ENCODE data around the gene BRSK2. TPM values are rescaled to one million over a fixed set of nuclear protein-coding genes. Genes with fewer than 3 reads are reported as not detected.
"Not testable (repeated sequence)": the region's sequence is repeated elsewhere in the genome, so short reads cannot be mapped to it uniquely, and the experiment has no call there.

Gene BRSK2
- total RNA-seq, 4 donors from 2014 or later: 0.24 to 0.81 TPM; not detected in 2

DNA sequence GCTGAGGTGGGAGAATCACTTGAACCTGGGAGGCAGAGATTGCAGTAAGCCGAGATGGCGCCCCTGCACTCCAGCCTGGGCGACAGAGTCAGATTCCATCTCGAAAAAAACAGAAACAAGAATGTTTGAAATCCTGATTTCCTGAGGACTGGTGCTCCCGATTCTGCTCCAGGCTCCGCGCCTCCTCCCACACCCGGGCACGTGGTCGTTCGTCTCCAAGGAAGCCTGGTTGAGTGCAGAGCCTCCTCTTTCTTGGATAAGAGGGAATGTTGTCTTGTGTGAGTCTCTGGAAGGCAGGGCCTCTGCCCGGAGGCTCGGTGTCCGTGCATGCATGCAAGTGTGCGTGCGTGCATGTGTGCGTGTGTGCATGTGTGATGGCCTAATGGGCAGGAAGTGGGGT, 30.1 kb downstream of the BRSK2 start:
- H3K27me3 ChIP-seq: no peaks in the 10 kb centered on the region
- intact Hi-C loops (cut with DNase I; ENCODE audit: low total_unique reads) (no loop called here), in situ Hi-C loops (cut with MboI; ENCODE audit: low sequenced_read_pairs in 4 of 4) (no loop called here)
- H3K27ac ChIP-seq: no peak overlapping the region
- DNase-seq (no peak), ATAC-seq (no peak)
- peaks cover 0 to 23% (median 12%) of the 10 kb centered on the region in 3 donors for H3K9me3 ChIP-seq
- no peaks in the 10 kb centered on the region for H3K36me3 ChIP-seq
- H3K4me3 ChIP-seq: no peak overlapping the region
- no peaks in the 10 kb centered on the region for H3K4me1 ChIP-seq
- no peak for TF ChIP-seq POLR2A (IDR thresholded peaks at IDR 0.05)
- TF ChIP-seq, protein P1, sequence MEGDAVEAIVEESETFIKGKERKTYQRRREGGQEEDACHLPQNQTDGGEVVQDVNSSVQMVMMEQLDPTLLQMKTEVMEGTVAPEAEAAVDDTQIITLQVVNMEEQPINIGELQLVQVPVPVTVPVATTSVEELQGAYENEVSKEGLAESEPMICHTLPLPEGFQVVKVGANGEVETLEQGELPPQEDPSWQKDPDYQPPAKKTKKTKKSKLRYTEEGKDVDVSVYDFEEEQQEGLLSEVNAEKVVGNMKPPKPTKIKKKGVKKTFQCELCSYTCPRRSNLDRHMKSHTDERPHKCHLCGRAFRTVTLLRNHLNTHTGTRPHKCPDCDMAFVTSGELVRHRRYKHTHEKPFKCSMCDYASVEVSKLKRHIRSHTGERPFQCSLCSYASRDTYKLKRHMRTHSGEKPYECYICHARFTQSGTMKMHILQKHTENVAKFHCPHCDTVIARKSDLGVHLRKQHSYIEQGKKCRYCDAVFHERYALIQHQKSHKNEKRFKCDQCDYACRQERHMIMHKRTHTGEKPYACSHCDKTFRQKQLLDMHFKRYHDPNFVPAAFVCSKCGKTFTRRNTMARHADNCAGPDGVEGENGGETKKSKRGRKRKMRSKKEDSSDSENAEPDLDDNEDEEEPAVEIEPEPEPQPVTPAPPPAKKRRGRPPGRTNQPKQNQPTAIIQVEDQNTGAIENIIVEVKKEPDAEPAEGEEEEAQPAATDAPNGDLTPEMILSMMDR (IDR thresholded peaks at IDR 0.05 in 4 of 5, conservative IDR thresholded peaks at IDR 0.05 in 1 of 5): no peak

DNA sequence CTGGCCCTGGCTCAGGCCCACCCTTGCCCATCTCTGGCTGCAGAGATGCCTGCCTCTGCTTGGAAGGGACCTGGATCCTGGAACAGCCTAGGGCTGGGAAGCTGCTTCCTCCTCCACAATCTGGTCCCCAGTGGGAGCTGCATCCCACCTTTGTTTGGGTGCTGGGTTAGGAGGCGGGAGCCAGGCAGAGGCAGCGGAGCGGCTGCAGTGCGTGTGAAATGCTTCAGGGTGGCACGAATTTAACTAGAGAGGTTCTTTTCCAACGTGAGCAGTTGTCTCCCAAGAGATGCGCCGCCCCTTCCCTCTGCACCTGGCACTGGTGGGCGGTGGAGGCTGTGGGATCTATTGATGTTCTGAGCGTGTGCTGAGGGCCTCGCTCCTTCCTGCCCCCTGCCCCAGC, 31.6 kb downstream of the BRSK2 start:
- H3K27me3 ChIP-seq: no peaks in the 10 kb centered on the region
- in situ Hi-C loops (cut with MboI; ENCODE audit: low sequenced_read_pairs in 4 of 4) (no loop called here), intact Hi-C loops (cut with DNase I; ENCODE audit: low total_unique reads) (no loop called here)
- TF ChIP-seq POLR2A (IDR thresholded peaks at IDR 0.05): no peak
- TF ChIP-seq, protein P1 (IDR thresholded peaks at IDR 0.05 in 4 of 5, conservative IDR thresholded peaks at IDR 0.05 in 1 of 5): no peak
- H3K9me3 ChIP-seq: peaks cover 0 to 23% (median 12%) of the 10 kb centered on the region in 3 donors
- DNase-seq (no peak), ATAC-seq (no peak)
- H3K27ac ChIP-seq: no peak overlapping the region
- H3K36me3 ChIP-seq: no peaks in the 10 kb centered on the region
- H3K4me3 ChIP-seq: no peak overlapping the region
- no peaks in the 10 kb centered on the region for H3K4me1 ChIP-seq

DNA sequence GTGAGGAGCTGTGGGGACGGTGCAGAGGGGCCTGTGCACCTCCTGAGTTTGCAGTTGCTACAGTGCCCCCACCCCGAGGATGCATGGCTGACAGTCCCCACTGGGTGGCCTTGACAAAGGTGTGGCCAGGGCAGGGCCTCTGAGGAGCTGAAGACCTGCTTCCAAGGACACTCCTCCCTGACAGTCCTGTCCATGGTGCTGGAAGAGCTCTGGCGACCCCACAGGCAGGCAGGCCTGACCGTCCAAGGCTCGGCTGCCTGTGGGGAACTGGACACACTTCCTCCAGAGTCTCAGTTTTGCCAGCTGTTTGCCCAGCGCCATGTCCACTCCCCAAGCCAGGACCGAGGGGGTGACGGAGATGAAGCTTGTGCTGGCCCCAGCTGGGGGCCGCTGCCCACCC, 32.7 kb downstream of the BRSK2 start:
- ATAC-seq (no peak), DNase-seq (no peak)
- no peak overlapping the region for H3K27ac ChIP-seq
- no peaks in the 10 kb centered on the region for H3K36me3 ChIP-seq
- intact Hi-C loops (cut with DNase I; ENCODE audit: low total_unique reads) (no loop called here), in situ Hi-C loops (cut with MboI; ENCODE audit: low sequenced_read_pairs in 4 of 4) (no loop called here)
- no peak for TF ChIP-seq POLR2A (IDR thresholded peaks at IDR 0.05)
- TF ChIP-seq, protein P1 (IDR thresholded peaks at IDR 0.05 in 4 of 5, conservative IDR thresholded peaks at IDR 0.05 in 1 of 5): no peak
- no peak overlapping the region for H3K4me3 ChIP-seq
- no peaks in the 10 kb centered on the region for H3K27me3 ChIP-seq
- H3K9me3 ChIP-seq: peaks cover 0 to 15% (median 8%) of the 10 kb centered on the region in 3 donors
- no peaks in the 10 kb centered on the region for H3K4me1 ChIP-seq

DNA sequence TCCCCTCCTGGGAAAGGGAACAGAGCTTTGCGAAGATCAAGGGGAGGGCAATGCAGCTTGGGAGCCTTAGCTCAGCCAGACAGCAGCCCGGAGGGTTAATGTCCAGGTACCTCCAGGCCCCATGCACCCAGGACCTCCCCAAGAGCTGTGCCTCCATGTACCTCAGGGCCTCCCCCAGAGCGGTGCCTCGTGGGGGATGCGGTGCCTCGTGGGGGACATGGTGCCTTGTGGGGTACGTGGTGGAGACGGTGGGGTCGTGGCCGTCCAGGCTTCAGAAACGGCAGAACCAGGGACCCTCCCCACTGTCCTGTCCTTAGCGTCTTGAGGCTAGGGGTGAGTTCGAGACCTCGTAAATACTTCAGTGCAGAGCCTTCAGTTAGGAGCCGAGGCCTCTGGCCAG, 33.2 kb downstream of the BRSK2 start:
- intact Hi-C loops (cut with DNase I; ENCODE audit: low total_unique reads): no loop called here
- in situ Hi-C loops (cut with MboI; ENCODE audit: low sequenced_read_pairs in 4 of 4): no loop called here

DNA sequence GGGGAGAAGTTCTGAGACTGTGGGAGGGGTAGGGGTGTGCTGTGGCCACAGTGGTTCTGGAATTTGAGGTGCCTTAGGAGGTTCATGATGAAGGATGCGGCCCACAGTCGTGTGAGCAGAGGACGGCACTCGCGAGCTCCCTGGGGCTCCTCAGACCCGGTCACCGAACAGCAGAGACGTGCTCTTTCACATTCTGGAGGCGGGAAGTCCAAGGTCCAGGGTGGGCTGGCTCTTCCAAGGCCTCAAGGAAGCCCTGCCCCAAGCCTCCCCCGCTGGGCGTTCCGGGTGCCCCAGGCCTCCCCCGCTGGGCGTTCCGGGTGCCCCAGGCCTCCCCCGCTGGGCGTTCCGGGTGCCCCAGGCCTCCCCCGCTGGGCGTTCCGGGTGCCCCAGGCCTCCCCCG, 33.7 kb downstream of the BRSK2 start:
- H3K27me3 ChIP-seq; ATAC-seq; H3K4me3 ChIP-seq; H3K27ac ChIP-seq; H3K9me3 ChIP-seq; intact Hi-C loops (cut with DNase I; ENCODE audit: low total_unique reads); H3K4me1 ChIP-seq; in situ Hi-C loops (cut with MboI; ENCODE audit: low sequenced_read_pairs in 4 of 4); H3K36me3 ChIP-seq; DNase-seq: not testable (repeated sequence)

More for the DNA sequence above, 33.2 kb downstream of the BRSK2 start:
- Histone ChIP-seq H3K9me3 (peaks cover 0 to 11% (median 5%) of the 10 kb centered on the region in 3 donors), H3K4me1 (no peaks in the 10 kb centered on the region), H3K27ac (no peak overlapping the region), H3K27me3 (no peaks in the 10 kb centered on the region), H3K36me3 (no peaks in the 10 kb centered on the region), H3K4me3 (no peak overlapping the region)
- no peak for ATAC-seq
- TF ChIP-seq, protein P1 (IDR thresholded peaks at IDR 0.05 in 4 of 5, conservative IDR thresholded peaks at IDR 0.05 in 1 of 5): no peak
- TF ChIP-seq POLR2A (IDR thresholded peaks at IDR 0.05): no peak
- DNase-seq: no peak
